ENCODE data around the gene NACC2. TPM values are rescaled to one million over a fixed set of nuclear protein-coding genes. Genes with fewer than 3 reads are reported as not detected.

The NACC2 gene
- total RNA-seq, 1 experiment from 2014 or later, result 62.0 TPM

DNA sequence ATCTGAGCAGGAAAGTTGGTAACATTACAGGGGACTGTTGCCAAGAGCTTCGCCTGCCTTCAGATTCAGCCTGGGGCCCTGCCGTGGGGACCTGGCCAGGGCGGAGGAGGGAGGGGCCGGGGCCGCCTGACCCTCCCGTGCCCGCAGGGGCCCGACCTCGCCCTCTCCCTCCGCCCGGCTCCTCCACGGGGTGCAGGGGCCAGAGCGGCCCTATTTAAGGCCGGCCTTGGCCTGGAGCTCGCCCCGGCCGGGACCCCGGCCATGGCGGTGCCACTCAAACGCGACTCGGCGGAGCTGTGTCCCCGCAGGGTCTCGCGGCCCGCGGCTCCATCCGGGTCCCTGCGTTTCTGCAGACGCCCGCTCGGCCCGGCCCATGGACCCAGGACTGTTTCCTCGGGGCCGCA is 22.8 kb upstream of the NACC2 start:
- Histone ChIP-seq H3K4me1 (ENCODE audit: control insufficient read depth, insufficient read depth, low read length) (peaks cover 12% of the 10 kb centered on the region), H3K36me3 (ENCODE audit: control insufficient read depth, insufficient read depth, low read length) (no peaks in the 10 kb centered on the region), H3K27me3 (ENCODE audit: control insufficient read depth, insufficient read depth, low read length) (no peaks in the 10 kb centered on the region), H3K9me3 (ENCODE audit: control insufficient read depth, insufficient read depth, low read depth, low read length) (no peaks in the 10 kb centered on the region), H3K4me3 (ENCODE audit: low read depth in 2 of 2, low read length in 2 of 2) (peak overlapping the region; percentile 64), H3K27ac (ENCODE audit: low read length) (peak overlapping the region; percentile 86)
- no TSS peak for BruUV-seq (replicated peaks)
- in situ Hi-C loops (cut with HindIII; ENCODE audit: low pct_unique_long_range_greater_than_20kb, low sequenced_read_pairs) (no loop called here), intact Hi-C loops (cut with micrococcal nuclease; ENCODE audit: unreplicated experiment) (no loop called here)
- POLR2A ChIA-PET, result no interaction called here
- peak; percentile 6 for ATAC-seq
- CTCF ChIA-PET, result interaction anchor here (0.6 kb wide), 1 partner anchor 64 kb away, joined by 3 read pairs; no protein-coding TSS in a partner anchor
- TF ChIP-seq, protein P1, sequence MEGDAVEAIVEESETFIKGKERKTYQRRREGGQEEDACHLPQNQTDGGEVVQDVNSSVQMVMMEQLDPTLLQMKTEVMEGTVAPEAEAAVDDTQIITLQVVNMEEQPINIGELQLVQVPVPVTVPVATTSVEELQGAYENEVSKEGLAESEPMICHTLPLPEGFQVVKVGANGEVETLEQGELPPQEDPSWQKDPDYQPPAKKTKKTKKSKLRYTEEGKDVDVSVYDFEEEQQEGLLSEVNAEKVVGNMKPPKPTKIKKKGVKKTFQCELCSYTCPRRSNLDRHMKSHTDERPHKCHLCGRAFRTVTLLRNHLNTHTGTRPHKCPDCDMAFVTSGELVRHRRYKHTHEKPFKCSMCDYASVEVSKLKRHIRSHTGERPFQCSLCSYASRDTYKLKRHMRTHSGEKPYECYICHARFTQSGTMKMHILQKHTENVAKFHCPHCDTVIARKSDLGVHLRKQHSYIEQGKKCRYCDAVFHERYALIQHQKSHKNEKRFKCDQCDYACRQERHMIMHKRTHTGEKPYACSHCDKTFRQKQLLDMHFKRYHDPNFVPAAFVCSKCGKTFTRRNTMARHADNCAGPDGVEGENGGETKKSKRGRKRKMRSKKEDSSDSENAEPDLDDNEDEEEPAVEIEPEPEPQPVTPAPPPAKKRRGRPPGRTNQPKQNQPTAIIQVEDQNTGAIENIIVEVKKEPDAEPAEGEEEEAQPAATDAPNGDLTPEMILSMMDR (IDR thresholded peaks at IDR 0.05), result no peak
- no peak for TF ChIP-seq TCF7L2 (IDR thresholded peaks at IDR 0.05; ENCODE audit: low read depth, low read length)
- TF ChIP-seq SIN3A (IDR thresholded peaks at IDR 0.05; ENCODE audit: borderline replicate concordance, insufficient read depth, low read depth, low read length), result no peak
- no peak for TF ChIP-seq REST (IDR thresholded peaks at IDR 0.05; ENCODE audit: insufficient read depth in 1 of 2, low read depth in 2 of 2, low read length in 1 of 2)
- TF ChIP-seq POLR2AphosphoS5 (IDR thresholded peaks at IDR 0.05; ENCODE audit: low read depth, low read length), result no peak
- DNase-seq (ENCODE audit: low read depth, low spot score), result no peak

GRCh38 chr9:136117291-136117915 is 22.3 kb upstream of the NACC2 start:
- ATAC-seq (no peak), DNase-seq (ENCODE audit: low read depth, low spot score) (no peak)
- Histone ChIP-seq H3K4me3 (ENCODE audit: low read depth in 2 of 2, low read length in 2 of 2) (peak overlapping the region; percentile 64), H3K36me3 (ENCODE audit: control insufficient read depth, insufficient read depth, low read length) (no peaks in the 10 kb centered on the region), H3K27me3 (ENCODE audit: control insufficient read depth, insufficient read depth, low read length) (no peaks in the 10 kb centered on the region), H3K9me3 (ENCODE audit: control insufficient read depth, insufficient read depth, low read depth, low read length) (no peaks in the 10 kb centered on the region), H3K4me1 (ENCODE audit: control insufficient read depth, insufficient read depth, low read length) (peaks cover 12% of the 10 kb centered on the region), H3K27ac (ENCODE audit: low read length) (peak overlapping the region; percentile 86)
- BruUV-seq (replicated peaks), result no TSS peak
- in situ Hi-C loops (cut with HindIII; ENCODE audit: low pct_unique_long_range_greater_than_20kb, low sequenced_read_pairs) (no loop called here), intact Hi-C loops (cut with micrococcal nuclease; ENCODE audit: unreplicated experiment) (no loop called here)
- TF ChIP-seq TCF7L2 (IDR thresholded peaks at IDR 0.05; ENCODE audit: low read depth, low read length) (no peak), SIN3A (IDR thresholded peaks at IDR 0.05; ENCODE audit: borderline replicate concordance, insufficient read depth, low read depth, low read length) (no peak), POLR2AphosphoS5 (IDR thresholded peaks at IDR 0.05; ENCODE audit: low read depth, low read length) (no peak)
- ChIA-PET POLR2A (no interaction called here), CTCF (interaction anchor here (0.6 kb wide), 1 partner anchor 63 kb away, joined by 3 read pairs; no protein-coding TSS in a partner anchor)
